Measurements from ENCODE around the gene TBX4. TPM values are rescaled to one million over a fixed set of nuclear protein-coding genes. Genes with fewer than 3 reads are reported as not detected.

Gene TBX4
- total and polyA plus RNA-seq, 2 of the 13 experiments (the other 11 are each of a cell fraction or from before 2014, with no cell fraction given), result 0.11 to 1.1 TPM

GRCh38 chr17:61425682-61426481 lies 26.3 kb upstream of the TBX4 start (continued):
- TF ChIP-seq ZNF280B (CRISPR knock-in tag; IDR thresholded peaks at IDR 0.05; ENCODE audit: borderline replicate concordance) (no peak), MED1 (CRISPR knock-in tag; IDR thresholded peaks at IDR 0.05) (0 out of 2 replicates have a peak, but pooled peaks have one; percentile 14), KAT7 (CRISPR knock-in tag; IDR thresholded peaks at IDR 0.05; ENCODE audit: borderline replicate concordance) (0 out of 2 replicates have a peak, but pooled peaks have one; percentile 4), MEIS1 (CRISPR knock-in tag; IDR thresholded peaks at IDR 0.05; ENCODE audit: borderline replicate concordance) (no peak; the same call in 1 of the 2 replicates), PRDM10 (CRISPR knock-in tag; IDR thresholded peaks at IDR 0.05; ENCODE audit: low read depth) (peak; percentile 33; the same call in 1 of the 2 replicates), ZNF10 (CRISPR knock-in tag; IDR thresholded peaks at IDR 0.05; ENCODE audit: borderline replicate concordance, low read depth) (no peak), ZBTB20 (CRISPR knock-in tag; IDR thresholded peaks at IDR 0.05; ENCODE audit: borderline replicate concordance, low read depth) (no peak), KLF11 (CRISPR knock-in tag; IDR thresholded peaks at IDR 0.05) (no peak), REPIN1 (CRISPR knock-in tag; IDR thresholded peaks at IDR 0.05; ENCODE audit: borderline replicate concordance, low read depth) (no peak), ZNF790 (CRISPR knock-in tag; IDR thresholded peaks at IDR 0.05; ENCODE audit: borderline replicate concordance) (no peak), DZIP1 (CRISPR knock-in tag; IDR thresholded peaks at IDR 0.05) (no peak), TIGD3 (CRISPR knock-in tag; IDR thresholded peaks at IDR 0.05; ENCODE audit: borderline replicate concordance) (no peak), STAT5B (CRISPR knock-in tag; IDR thresholded peaks at IDR 0.05) (no peak), ZNF75D (CRISPR knock-in tag; IDR thresholded peaks at IDR 0.05; ENCODE audit: borderline replicate concordance) (no peak), ZNF136 (CRISPR knock-in tag; IDR thresholded peaks at IDR 0.05; ENCODE audit: low read depth) (0 out of 2 replicates have a peak, but pooled peaks have one; percentile 23), CCAR2 (optimal IDR thresholded peaks at IDR 0.05; ENCODE audit: low read depth, low read length) (no peak), TBX2 (CRISPR knock-in tag; IDR thresholded peaks at IDR 0.05; ENCODE audit: borderline replicate concordance) (no peak), SMARCC2 (IDR thresholded peaks at IDR 0.05) (no peak), ZNF263 (CRISPR knock-in tag; IDR thresholded peaks at IDR 0.05) (no peak)

All from HepG2 (cell line).